GM21528 (cell line): Measurements from ENCODE around the gene CABCOCO1.

Experiments
- ATAC-seq: cut with Tn5 transposase; IDR thresholded peaks from one replicate; pipeline ENCODE4 v1.9.1; 2021; ENCODE audit warnings: mild to moderate bottlenecking, moderate library complexity; ENCODE audit not compliant: unreplicated experiment, low FRiP score

The CABCOCO1 gene

GRCh38 chr10:61662794-61663259 lies at the start of gene CABCOCO1:
Gene CABCOCO1 (plus strand): TSS chr10:61662929. CDS start chr10:61662973, 44 bp downstream.
- no peak for ATAC-seq

GRCh38 chr10:61613665-61614064 lies 49.1 kb upstream of the CABCOCO1 start:
- no peak for ATAC-seq

GRCh38 chr10:61616611-61617010 lies 46.1 kb upstream of the CABCOCO1 start:
- no peak for ATAC-seq

GRCh38 chr10:61617180-61617579 lies 45.5 kb upstream of the CABCOCO1 start:
- ATAC-seq, result no peak

- ATAC-seq, result no peak
These were observed 45.1 kb upstream of the CABCOCO1 start for GRCh38 chr10:61617586-61617985.

GRCh38 chr10:61618388-61618961 lies 44.3 kb upstream of the CABCOCO1 start:
- no peak for ATAC-seq

GRCh38 chr10:61620506-61620905 lies 42.2 kb upstream of the CABCOCO1 start:
- ATAC-seq, result no peak

- no peak for ATAC-seq
These were observed 41.1 kb upstream of the CABCOCO1 start for GRCh38 chr10:61621605-61622051.

- no peak for ATAC-seq
These were observed 39.6 kb upstream of the CABCOCO1 start for GRCh38 chr10:61623161-61623560.

- no peak for ATAC-seq
These were observed 36.5 kb upstream of the CABCOCO1 start for GRCh38 chr10:61626209-61626608.

GRCh38 chr10:61627266-61627665 lies 35.5 kb upstream of the CABCOCO1 start:
- no peak for ATAC-seq

GRCh38 chr10:61628151-61628874 lies 34.4 kb upstream of the CABCOCO1 start:
- ATAC-seq, result no peak

- no peak for ATAC-seq
These were observed 33.7 kb upstream of the CABCOCO1 start for GRCh38 chr10:61628875-61629513.

GRCh38 chr10:61629576-61629975 lies 33.2 kb upstream of the CABCOCO1 start:
- ATAC-seq, result no peak

GRCh38 chr10:61632057-61632670 lies 30.6 kb upstream of the CABCOCO1 start:
- ATAC-seq, result no peak

- no peak for ATAC-seq
These were observed 29.1 kb upstream of the CABCOCO1 start for GRCh38 chr10:61633665-61634064.

GRCh38 chr10:61634746-61635145 lies 28.0 kb upstream of the CABCOCO1 start:
- no peak for ATAC-seq

- ATAC-seq, result no peak
These were observed 27.3 kb upstream of the CABCOCO1 start for GRCh38 chr10:61635471-61635870.

GRCh38 chr10:61635932-61636331 lies 26.8 kb upstream of the CABCOCO1 start:
- no peak for ATAC-seq

- no peak for ATAC-seq
These were observed 22.8 kb upstream of the CABCOCO1 start for GRCh38 chr10:61639952-61640351.

- no peak for ATAC-seq
These were observed 21.9 kb upstream of the CABCOCO1 start for GRCh38 chr10:61640856-61641255.
